Measurements from ENCODE around the gene SLC44A5. TPM values are rescaled to one million over a fixed set of nuclear protein-coding genes. Genes with fewer than 3 reads are reported as not detected.
A peak's percentile ranks its signal among the peaks of the same experiment; 100 is the strongest.

SLC44A5 gene
- total RNA-seq, 1 experiment from 2014 or later = 2.4 TPM

GRCh38 chr1:75520862-75521475 lies 89.9 kb downstream of the SLC44A5 start:
- no peaks in the 10 kb centered on the region for H4K20me1 ChIP-seq (ENCODE audit: control insufficient read depth, insufficient read depth, insufficient read length)
- H4K5ac ChIP-seq (ENCODE audit: insufficient read length, low read depth, low read length) = no peak overlapping the region
- H2BK120ac ChIP-seq (ENCODE audit: low read depth, low read length, poor library complexity, severe bottlenecking) = no peak overlapping the region
- H3K9ac ChIP-seq (ENCODE audit: extremely low read depth, insufficient read length, low read length) = no peak overlapping the region
- Mint-ChIP-seq H3K27ac (peak overlapping the region in 1 of 3 experiments; percentile 25; a peak in 1 of 7 replicates), H3K36me3 (ENCODE audit: insufficient read depth in 1 of 3, low read depth in 3 of 3) (no peaks in the 10 kb centered on the region), H3K4me1 (peaks cover 12 to 16% of the 10 kb centered on the region in 2 experiments), H3K9me3 (no peaks in the 10 kb centered on the region), H3K4me3 (no peak overlapping the region), H3K27me3 (ENCODE audit: low read depth) (no peaks in the 10 kb centered on the region)
- no peaks in the 10 kb centered on the region for H3K23me2 ChIP-seq (ENCODE audit: insufficient read length, low read depth, low read length, poor library complexity, severe bottlenecking)
- TF ChIP-seq CTCF (conservative IDR thresholded peaks at IDR 0.05) = no peak
- H3K14ac ChIP-seq (ENCODE audit: insufficient read depth, low read length) = no peak overlapping the region
- WGBS (ENCODE audit: extremely low coverage, insufficient read length, low lambda C conversion rate) = no CpG with 5 or more reads among the region's 4 CpGs
- no peak overlapping the region for H3K4ac ChIP-seq (ENCODE audit: low read depth, low read length)
- H2BK20ac ChIP-seq (ENCODE audit: low read depth, low read length, poor library complexity, severe bottlenecking) = no peak overlapping the region
- no peaks in the 10 kb centered on the region for H3K9me3 ChIP-seq (ENCODE audit: control insufficient read depth, low read depth, low read length)
- no peak overlapping the region for H2AFZ ChIP-seq (ENCODE audit: low read length)
- H4K91ac ChIP-seq (ENCODE audit: insufficient read length, low read depth, low read length) = no peak overlapping the region
- no peak overlapping the region for H3K18ac ChIP-seq (ENCODE audit: insufficient read length, low read depth, low read length)
- no peak overlapping the region for H2BK5ac ChIP-seq (ENCODE audit: insufficient read length, low read length)
- H4K8ac ChIP-seq (replicated peaks; ENCODE audit: insufficient read length, low read depth, low read length) = no peak overlapping the region
- no peak overlapping the region for H3K23ac ChIP-seq (ENCODE audit: insufficient read length, low read depth, low read length)
- no peaks in the 10 kb centered on the region; the same call in 1 of the 2 replicates for H3K4me1 ChIP-seq (ENCODE audit: insufficient read depth, low read length)
- no peak overlapping the region for H3K56ac ChIP-seq (ENCODE audit: insufficient read length, low read depth, low read length)
- H3K79me1 ChIP-seq (ENCODE audit: insufficient read depth, low read depth, low read length, poor library complexity, severe bottlenecking) = no peaks in the 10 kb centered on the region
- no peak overlapping the region for H3K4me2 ChIP-seq (ENCODE audit: insufficient read depth, insufficient read length, low read length)
- H3K79me2 ChIP-seq (ENCODE audit: insufficient read depth, low read length) = no peaks in the 10 kb centered on the region
- no peak overlapping the region for H2BK15ac ChIP-seq (ENCODE audit: low read depth, low read length)
- H3K27ac ChIP-seq (ENCODE audit: insufficient read length, low read depth, low read length) = no peak overlapping the region
- H2AK5ac ChIP-seq (ENCODE audit: insufficient read length, low read length) = no peak overlapping the region
- H3K27me3 ChIP-seq (ENCODE audit: insufficient read depth, low read length) = no peaks in the 10 kb centered on the region
- H3T11ph ChIP-seq (ENCODE audit: low read length) = no peak overlapping the region
- H2BK12ac ChIP-seq (ENCODE audit: insufficient read length, low read depth, low read length) = no peak overlapping the region
- DNase-seq = no peak
